WERI-Rb-1 (cell line): ENCODE measurements around the gene XPO6.
A peak's percentile ranks its signal among the peaks of the same experiment; 100 is the strongest.
"Not testable (repeated sequence)": the region's sequence is repeated elsewhere in the genome, so short reads cannot be mapped to it uniquely, and the experiment has no call there.

ENCODE experiments used
- DNase-seq: peaks from one replicate; pipeline ENCODE4 v3.0.0-alpha.2; 2020
- H3K27ac ChIP-seq: fragments of 250-450 bp; sonication (Bioruptor Pico); 2 replicates; pipeline ENCODE4 v1.5.1; 2020; ENCODE audit warnings: mild to moderate bottlenecking, moderate library complexity
- H3K27me3 ChIP-seq: fragments of 250-450 bp; sonication (Bioruptor Pico); 2 replicates; pipeline ENCODE4 v1.5.1; 2021; ENCODE audit warnings: mild to moderate bottlenecking, low read depth, moderate library complexity; ENCODE audit not compliant: insufficient read depth, severe bottlenecking
- H3K36me3 ChIP-seq: fragments of 250-450 bp; sonication (Bioruptor Pico); 2 replicates; pipeline ENCODE4 v1.5.1; 2020; ENCODE audit warnings: mild to moderate bottlenecking, moderate library complexity
- H3K4me3 ChIP-seq: 2 replicates; pipeline ENCODE4 v1.5.1; 2011; ENCODE audit warnings: low read depth, mild to moderate bottlenecking, control low read depth, low read length
- H3K9me3 ChIP-seq: fragments of 250-450 bp; sonication (Bioruptor Pico); 2 replicates; pipeline ENCODE4 v1.5.1; 2021; ENCODE audit warnings: mild to moderate bottlenecking, moderate library complexity; ENCODE audit not compliant: severe bottlenecking
- CTCF ChIP-seq: IDR thresholded peaks from 2 replicates; pipeline ENCODE4 v1.5.1; 2011; ENCODE audit warnings: low read depth, mild to moderate bottlenecking, control low read depth, inconsistent platforms, low read length

XPO6 gene

GRCh38 chr16:28237754-28238357 lies 26.1 kb upstream of the XPO6 start:
- Histone ChIP-seq H3K9me3 (no peaks in the 10 kb centered on the region), H3K27ac (no peak overlapping the region), H3K27me3 (no peaks in the 10 kb centered on the region), H3K36me3 (no peaks in the 10 kb centered on the region), H3K4me3 (no peak overlapping the region)
- TF ChIP-seq CTCF: no peak
- no peak for DNase-seq

DNA sequence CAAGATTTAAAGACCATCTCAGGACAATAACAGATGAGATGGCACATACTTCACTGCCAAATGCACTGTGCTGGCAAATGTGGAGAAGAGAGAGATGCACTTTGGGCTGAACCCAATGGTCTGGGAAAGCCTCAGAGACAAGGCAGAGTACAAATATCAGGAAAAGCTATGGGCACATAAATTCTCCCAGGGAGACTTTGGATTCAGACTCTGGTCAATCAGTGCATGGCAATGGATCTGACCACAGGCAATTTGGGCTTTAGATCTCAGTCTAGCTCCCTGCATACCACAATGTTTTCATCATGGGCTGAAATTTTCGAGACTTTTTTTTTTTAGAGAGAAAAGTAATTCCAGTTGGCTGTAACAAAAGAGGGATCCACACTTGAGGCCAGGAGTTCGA lies 20.0 kb upstream of the XPO6 start:
- DNase-seq: no peak
- H3K27me3 ChIP-seq: no peaks in the 10 kb centered on the region
- H3K36me3 ChIP-seq: no peaks in the 10 kb centered on the region
- TF ChIP-seq CTCF: no peak
- H3K27ac ChIP-seq: no peak overlapping the region
- H3K9me3 ChIP-seq: no peaks in the 10 kb centered on the region
- no peak overlapping the region for H3K4me3 ChIP-seq

GRCh38 chr16:28223909-28224308 lies 12.1 kb upstream of the XPO6 start:
- not testable (repeated sequence) for H3K27ac ChIP-seq, H3K4me3 ChIP-seq, H3K36me3 ChIP-seq, H3K9me3 ChIP-seq, H3K27me3 ChIP-seq, DNase-seq

DNA sequence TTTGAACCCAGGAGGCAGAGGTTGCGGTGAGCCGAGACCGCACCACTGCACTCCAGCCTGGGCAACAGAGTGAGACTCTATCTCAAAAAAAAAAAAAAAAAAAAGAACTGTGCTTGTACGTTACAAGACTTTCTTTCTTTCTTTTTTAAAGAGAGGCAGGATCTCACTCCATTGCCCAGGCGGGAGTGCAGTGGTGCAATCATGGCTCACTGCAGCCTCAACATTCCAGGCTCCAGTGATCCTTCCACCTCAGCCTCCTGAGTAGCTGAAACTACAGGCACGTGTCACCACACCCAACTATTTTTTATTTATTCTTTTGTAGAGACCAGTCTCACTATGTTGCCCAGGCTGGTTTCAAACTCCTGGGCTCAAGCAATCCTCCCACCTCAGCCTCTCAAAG lies 8.0 kb upstream of the XPO6 start:
- peak overlapping the region; percentile 72 for H3K27ac ChIP-seq
- H3K4me3 ChIP-seq, H3K36me3 ChIP-seq, H3K27me3 ChIP-seq, DNase-seq, H3K9me3 ChIP-seq: not testable (repeated sequence)

DNA sequence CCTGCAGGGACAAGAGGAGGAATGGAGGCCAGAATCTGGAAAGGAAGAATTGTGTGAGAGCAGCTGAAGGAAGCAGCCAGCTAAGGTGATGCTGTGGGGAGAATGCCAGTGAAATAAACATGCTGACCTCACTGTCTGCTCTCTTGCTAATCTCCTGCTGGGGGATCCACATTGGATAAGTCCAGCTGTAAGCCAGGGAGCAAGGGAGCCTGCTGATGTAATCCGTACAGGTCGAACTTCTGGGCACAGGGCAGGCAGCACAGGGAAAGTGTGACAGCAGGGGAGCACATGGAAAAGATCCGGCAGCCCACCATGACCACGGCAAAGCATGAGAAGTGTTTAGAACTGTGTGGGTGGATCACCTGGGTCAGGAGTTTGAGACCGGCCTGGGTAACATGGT lies 7.5 kb upstream of the XPO6 start:
- H3K27me3 ChIP-seq: no peaks in the 10 kb centered on the region
- TF ChIP-seq CTCF: no peak
- no peak overlapping the region for H3K4me3 ChIP-seq
- no peaks in the 10 kb centered on the region for H3K36me3 ChIP-seq
- no peaks in the 10 kb centered on the region for H3K9me3 ChIP-seq
- DNase-seq: peak; percentile 86
- H3K27ac ChIP-seq: peak overlapping the region; percentile 72

GRCh38 chr16:28218109-28218508 lies 6.3 kb upstream of the XPO6 start:
- no peak overlapping the region for H3K4me3 ChIP-seq
- H3K36me3 ChIP-seq: no peaks in the 10 kb centered on the region
- DNase-seq: peak; percentile 61
- no peaks in the 10 kb centered on the region for H3K27me3 ChIP-seq
- peak; percentile 78 for TF ChIP-seq CTCF
- H3K27ac ChIP-seq: no peak overlapping the region; the same call in 1 of the 2 replicates
- no peaks in the 10 kb centered on the region for H3K9me3 ChIP-seq

GRCh38 chr16:28217326-28217725 lies 5.6 kb upstream of the XPO6 start:
- TF ChIP-seq CTCF: no peak
- Histone ChIP-seq H3K27ac (no peak overlapping the region), H3K9me3 (no peaks in the 10 kb centered on the region), H3K27me3 (no peaks in the 10 kb centered on the region), H3K4me3 (no peak overlapping the region), H3K36me3 (no peaks in the 10 kb centered on the region)
- no peak for DNase-seq
